ENCODE results near the gene KCNIP4. TPM values are rescaled to one million over a fixed set of nuclear protein-coding genes. Genes with fewer than 3 reads are reported as not detected.

The KCNIP4 gene
- polyA plus RNA-seq, 3 donors, result 0.09 to 0.25 TPM; not detected in 1

GRCh38 chr4:21034728-21035127 lies 913.8 kb downstream of the KCNIP4 start:
- H3K27me3 Mint-ChIP-seq (ENCODE audit: low read depth in 3 of 3), result no peaks in the 10 kb centered on the region
- 85% methylated on average over 4 of the region's 5 CpGs for WGBS (ENCODE audit: insufficient coverage)
- no peaks in the 10 kb centered on the region for H3K4me1 ChIP-seq (ENCODE audit: control insufficient read depth in 1 of 2, insufficient read depth in 2 of 2, low read length in 2 of 2)

GRCh38 chr4:21032089-21032645 lies 916.4 kb downstream of the KCNIP4 start:
- peaks cover 0 to 7% (median 2%) of the 10 kb centered on the region in 7 donors for H3K9me3 Mint-ChIP-seq
- no CpG with 5 or more reads among the region's 3 CpGs for WGBS (ENCODE audit: insufficient coverage)
- H3K27me3 Mint-ChIP-seq (ENCODE audit: low read depth in 3 of 3), result no peaks in the 10 kb centered on the region
- Histone ChIP-seq H3K36me3 (replicated peaks in 1 of 2; ENCODE audit: control insufficient read depth in 1 of 2, insufficient read depth in 2 of 2, low read length in 2 of 2) (no peaks in the 10 kb centered on the region), H3K9ac (ENCODE audit: insufficient read depth, low read length, poor library complexity, severe bottlenecking) (no peak overlapping the region), H3K4me3 (replicated peaks in 1 of 3; ENCODE audit: low read depth in 2 of 3, low read length in 3 of 3) (no peak overlapping the region), H2AFZ (ENCODE audit: insufficient read depth, low read depth, low read length, poor library complexity, severe bottlenecking) (no peak overlapping the region), H3K9me3 (replicated peaks in 1 of 2; ENCODE audit: control insufficient read depth in 1 of 2, insufficient read depth in 1 of 2, low read length in 2 of 2) (peaks cover 0 to 6% of the 10 kb centered on the region in 2 donors), H4K20me1 (ENCODE audit: insufficient read depth, low read length) (no peaks in the 10 kb centered on the region), H3K4me1 (ENCODE audit: control insufficient read depth in 1 of 2, insufficient read depth in 2 of 2, low read length in 2 of 2) (no peaks in the 10 kb centered on the region), H3K27ac (ENCODE audit: low read depth in 1 of 2, low read length in 2 of 2) (no peak overlapping the region), H3K4me2 (replicated peaks; ENCODE audit: extremely low read depth, low read length, poor library complexity, severe bottlenecking) (no peak overlapping the region), H3K27me3 (ENCODE audit: control insufficient read depth in 2 of 2, insufficient read depth in 2 of 2, low read length in 2 of 2) (no peaks in the 10 kb centered on the region), H3K79me2 (ENCODE audit: insufficient read depth, low read length) (no peaks in the 10 kb centered on the region)
- DNase-seq, result no peak
- no peak overlapping the region for H3K27ac Mint-ChIP-seq
- no peak for TF ChIP-seq CTCF (IDR thresholded peaks at IDR 0.05)
- no peak overlapping the region for H3K4me3 Mint-ChIP-seq
- no peaks in the 10 kb centered on the region for H3K36me3 Mint-ChIP-seq
- no peaks in the 10 kb centered on the region for H3K4me1 Mint-ChIP-seq
- intact Hi-C loops (cut with micrococcal nuclease), result no loop called here

More at GRCh38 chr4:21034728-21035127, 913.8 kb downstream of the KCNIP4 start:
- H3K36me3 ChIP-seq (replicated peaks in 1 of 2; ENCODE audit: control insufficient read depth in 1 of 2, insufficient read depth in 2 of 2, low read length in 2 of 2), result no peaks in the 10 kb centered on the region
- H3K4me3 ChIP-seq (replicated peaks in 1 of 3; ENCODE audit: low read depth in 2 of 3, low read length in 3 of 3), result no peak overlapping the region
- no peak overlapping the region for H3K4me2 ChIP-seq (replicated peaks; ENCODE audit: extremely low read depth, low read length, poor library complexity, severe bottlenecking)
- no peak for TF ChIP-seq CTCF (IDR thresholded peaks at IDR 0.05)
- Mint-ChIP-seq H3K4me1 (no peaks in the 10 kb centered on the region), H3K4me3 (no peak overlapping the region), H3K9me3 (peaks cover 0 to 22% (median 4%) of the 10 kb centered on the region in 7 donors), H3K27ac (no peak overlapping the region), H3K36me3 (no peaks in the 10 kb centered on the region)
- no peak for DNase-seq
- no peak overlapping the region for H2AFZ ChIP-seq (ENCODE audit: insufficient read depth, low read depth, low read length, poor library complexity, severe bottlenecking)
- no peak overlapping the region for H3K9ac ChIP-seq (ENCODE audit: insufficient read depth, low read length, poor library complexity, severe bottlenecking)
- no peaks in the 10 kb centered on the region for H4K20me1 ChIP-seq (ENCODE audit: insufficient read depth, low read length)
- no peaks in the 10 kb centered on the region for H3K27me3 ChIP-seq (ENCODE audit: control insufficient read depth in 2 of 2, insufficient read depth in 2 of 2, low read length in 2 of 2)
- intact Hi-C loops (cut with micrococcal nuclease), result no loop called here
- H3K27ac ChIP-seq (ENCODE audit: low read depth in 1 of 2, low read length in 2 of 2), result no peak overlapping the region
- H3K9me3 ChIP-seq (replicated peaks in 1 of 2; ENCODE audit: control insufficient read depth in 1 of 2, insufficient read depth in 1 of 2, low read length in 2 of 2), result peaks cover 0 to 6% of the 10 kb centered on the region in 2 donors
- no peaks in the 10 kb centered on the region for H3K79me2 ChIP-seq (ENCODE audit: insufficient read depth, low read length)

All from CD14-positive monocyte (primary cell).